GM12878 (cell line): ENCODE measurements around the gene ZNF652. TPM values are rescaled to one million over a fixed set of nuclear protein-coding genes. Genes with fewer than 3 reads are reported as not detected.

ENCODE experiments used
- ATAC-seq: fragments of 200-7000 bp; cut with Tn5 transposase; 3 replicates; pipeline ENCODE4 v1.9.1; 2020; ENCODE audit warnings: mild to moderate bottlenecking, moderate library complexity
- BruUV-seq: library from RNA; stranded (reverse); fragments of 400-500 nt; replicated peaks from 2 replicates; lab custom pipeline; 2021; lab: Mats Ljungman, UMichigan
- CTCF ChIA-PET: fragments of 300-600 bp; sonication (Branson Sonifier 250); formaldehyde crosslinking; extraction: SDS; loops from one replicate; lab custom pipeline; 2021; ENCODE audit warnings: inconsistent platforms; lab: Yijun Ruan, JAX
- POLR2A ChIA-PET: fragments of 350-600 bp; formaldehyde crosslinking; extraction: SDS; loops from one replicate; lab custom pipeline; 2021; ENCODE audit warnings: inconsistent platforms; lab: Charles Lee
- RAD21 ChIA-PET: fragments of 300-600 bp; sonication (Branson Sonifier 250); formaldehyde crosslinking; loops from one replicate; lab custom pipeline; 2023; ENCODE audit warnings: antibody characterized with exemption; ENCODE audit not compliant: unreplicated experiment; lab: Charles Lee
- SMC1A ChIA-PET: fragments of 300-600 bp; sonication (Branson Sonifier 250); formaldehyde crosslinking; loops from one replicate; lab custom pipeline; 2023; ENCODE audit not compliant: unreplicated experiment, uncharacterized antibody; lab: Charles Lee
- DNase-seq: peaks from one replicate; pipeline ENCODE4 v3.0.0-alpha.2; 2011; ENCODE audit warnings: low read depth, low spot score
- FAIRE-seq: peaks from 3 replicates; lab custom pipeline; 2011; peaks lifted over from hg19 to GRCh38; lab: Jason Lieb, UNC
- H2AFZ ChIP-seq: 2 replicates; pipeline ENCODE4 v1.6.0; 2011; ENCODE audit warnings: low read depth, low read length, control low read depth; ENCODE audit not compliant: control insufficient read depth
- H3K27ac ChIP-seq: 2 replicates; pipeline ENCODE4 v1.5.1; 2011; ENCODE audit warnings: control low read depth; ENCODE audit not compliant: control insufficient read depth, insufficient read depth
- H3K27me3 ChIP-seq, 2 experiments: replicated peaks in 1 of 2; 2 replicates each; pipeline versions ENCODE4 v1.6.0 to v1.6.1; 2011; ENCODE audit warnings: low read length in 1 of 2; ENCODE audit not compliant: control insufficient read depth in 2 of 2, insufficient read depth in 2 of 2
- H3K36me3 ChIP-seq, 2 experiments: 2 replicates each; pipeline ENCODE4 v1.5.1; 2011; ENCODE audit warnings: low read length in 1 of 2; ENCODE audit not compliant: control insufficient read depth in 2 of 2, insufficient read depth in 2 of 2
- H3K4me1 ChIP-seq: 2 replicates; pipeline ENCODE4 v1.6.1; 2011; ENCODE audit warnings: mild to moderate bottlenecking, low read length, moderate library complexity, mixed read lengths; ENCODE audit not compliant: control insufficient read depth, insufficient read depth
- H3K4me2 ChIP-seq: 2 replicates; pipeline ENCODE4 v1.6.0; 2011; ENCODE audit warnings: control low read depth; ENCODE audit not compliant: control insufficient read depth, insufficient read depth
- H3K4me3 ChIP-seq: fragments of 200-600 bp; sonication (generic); 2 replicates; pipeline ENCODE4 v1.5.1; 2016
- H3K79me2 ChIP-seq: 2 replicates; pipeline ENCODE4 v1.6.0; 2011; ENCODE audit warnings: low read length; ENCODE audit not compliant: control insufficient read depth, insufficient read depth
- H3K9ac ChIP-seq: 2 replicates; pipeline ENCODE4 v1.8.0; 2011; ENCODE audit warnings: low read length, control low read depth, mixed read lengths; ENCODE audit not compliant: control insufficient read depth, insufficient read depth
- H3K9me3 ChIP-seq: replicated peaks from 3 replicates; pipeline ENCODE4 v1.5.1; 2011; ENCODE audit warnings: mild to moderate bottlenecking, low read length; ENCODE audit not compliant: control insufficient read depth, insufficient read depth
- H4K20me1 ChIP-seq: 2 replicates; pipeline ENCODE4 v1.6.0; 2011; ENCODE audit not compliant: control insufficient read depth, insufficient read depth
- CEBPB ChIP-seq, 2 experiments: fragments of 150-350 bp in 1 of 2; IDR thresholded peaks; 2 replicates each; pipeline ENCODE4 v1.6.1; 2012 to 2014; ENCODE audit warnings: low read depth in 2 of 2, low read length in 2 of 2, borderline replicate concordance in 1 of 2, inconsistent platforms in 1 of 2
- DPF2 ChIP-seq: fragments of 450-650 bp; IDR thresholded peaks from 2 replicates; pipeline ENCODE4 v1.6.1; 2017; ENCODE audit warnings: mild to moderate bottlenecking
- ETV6 ChIP-seq, 2 experiments: fragments of 450-650 bp in 1 of 2; IDR thresholded peaks in 1 of 2; conservative IDR thresholded peaks in 1 of 2; 2 replicates each; pipeline ENCODE4 v1.6.1; 2014; ENCODE audit warnings: antibody characterized with exemption in 1 of 2, borderline replicate concordance in 1 of 2, low read depth in 1 of 2, mild to moderate bottlenecking in 1 of 2, moderate library complexity in 1 of 2
- MEF2A ChIP-seq: IDR thresholded peaks from 2 replicates; pipeline ENCODE4 v1.6.1; 2011; ENCODE audit warnings: low read depth, mild to moderate bottlenecking, low read length, moderate library complexity; ENCODE audit not compliant: insufficient read depth
- MTA3 ChIP-seq: IDR thresholded peaks from 2 replicates; pipeline ENCODE4 v1.6.1; 2012; ENCODE audit warnings: low read length, inconsistent platforms, borderline replicate concordance
- PBX3 ChIP-seq: IDR thresholded peaks from 2 replicates; pipeline ENCODE4 v1.6.1; 2011; ENCODE audit warnings: mild to moderate bottlenecking, low read depth, low read length, moderate library complexity; ENCODE audit not compliant: insufficient replicate concordance
- RELA ChIP-seq: fragments of 450-650 bp; IDR thresholded peaks from 2 replicates; pipeline ENCODE4 v1.8.0; 2014; ENCODE audit warnings: borderline replicate concordance; ENCODE audit not compliant: partially characterized antibody
- RELB ChIP-seq: fragments of 450-650 bp; IDR thresholded peaks from 2 replicates; pipeline ENCODE4 v1.6.1; 2017; ENCODE audit warnings: low read depth, mild to moderate bottlenecking, moderate library complexity
- RUNX3 ChIP-seq: IDR thresholded peaks from 2 replicates; pipeline ENCODE4 v1.6.1; 2012; ENCODE audit warnings: low read length, inconsistent platforms
- SPI1 ChIP-seq: IDR thresholded peaks from 2 replicates; pipeline ENCODE4 v1.6.1; 2011; ENCODE audit warnings: low read depth, mild to moderate bottlenecking, low read length, moderate library complexity, borderline replicate concordance; ENCODE audit not compliant: insufficient read depth
- WGBS: methylation state at CpG from one replicate; pipeline ENCODE4 v1.1.6; 2016; ENCODE audit warnings: low lambda C conversion rate; ENCODE audit not compliant: insufficient replicate concordance, insufficient coverage; ENCODE audit errors: missing lambda C conversion rate; 5-methylcytosine and 5-hydroxymethylcytosine counted together
- in situ Hi-C: fragments of 300-500 bp; cut with MboI; formaldehyde crosslinking; loops from 9 replicates; pipeline ENCODE4 v1.14.3; 2018; ENCODE audit warnings: mixed read lengths
- intact Hi-C: fragments of 100-400 bp; cut with micrococcal nuclease; formaldehyde crosslinking; loops from one replicate; pipeline ENCODE4 v1.14.2; 2022; ENCODE audit not compliant: unreplicated experiment
- polyA plus RNA-seq, 11 experiments: library from polyadenylated mRNA; depleted of rRNA in 4 of 11; unstranded in 6 of 11; stranded (reverse) in 5 of 11; fragments of >200 nt; fragmentation: Nextera tagmentation in 4 of 11; fragmentation: Illumina TruSeq in 1 of 11; extraction: Ambion mirVana in 4 of 11; extraction: Trizol in 1 of 11; gene quantifications; 1 replicate in 1 of 11; 2 replicates in 10 of 11; pipeline versions ENCODE4 v1.2.1 to v1.2.3, GENCODE V29; 2011 to 2016; ENCODE audit warnings: inconsistent platforms in 2 of 11, missing spikeins in 2 of 11, low read depth in 1 of 11
- total RNA-seq, 4 experiments: library from RNA; depleted of rRNA in 3 of 4; stranded (reverse); fragments of >200 nt in 3 of 4; fragmentation: Illumina TruSeq in 1 of 4; extraction: Trizol in 1 of 4; gene quantifications; 2 replicates each; pipeline versions ENCODE4 v1.2.1 to v1.2.3, GENCODE V29; 2013 to 2021
- TF ChIP-seq, protein P1 (sequence below): IDR thresholded peaks from 2 replicates; pipeline ENCODE4 v1.6.1; 2012; ENCODE audit warnings: low read depth, low read length, improper control_type of control experiment

ZNF652 gene
- total and polyA plus RNA-seq, 10 of the 15 experiments (the other 5 are each of a cell fraction or from before 2014, with no cell fraction given): 3.4 to 13.1 (median 8.7) TPM

DNA sequence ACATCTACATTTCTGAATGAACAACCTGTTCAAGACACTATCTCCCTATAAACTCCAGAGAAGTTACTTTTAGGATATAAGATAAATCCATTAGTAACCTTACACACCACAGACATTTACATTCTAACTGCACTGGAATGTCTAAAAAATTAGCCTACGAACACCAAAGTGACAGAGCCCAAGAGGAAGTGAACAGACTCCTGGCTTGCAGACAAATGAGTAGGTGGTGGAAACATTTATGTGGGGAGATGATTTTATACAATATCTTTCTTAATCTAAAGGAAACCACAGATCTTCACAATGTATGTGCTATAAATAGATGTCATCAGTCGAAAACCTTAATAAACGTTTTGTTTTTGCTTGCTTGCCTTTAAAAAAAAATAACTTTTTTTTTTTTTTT lies 18.8 kb downstream of the ZNF652 start:
- DNase-seq: no peak
- H4K20me1 ChIP-seq: no peaks in the 10 kb centered on the region
- in situ Hi-C loops: no loop called here
- TF ChIP-seq MTA3 (no peak), RUNX3 (peak; percentile 35; the same call in 1 of the 2 replicates), MEF2A (peak; percentile 65), SPI1 (peak; percentile 67; the same call in 1 of the 2 replicates)
- no peak overlapping the region for H3K9ac ChIP-seq
- H3K4me2 ChIP-seq: peak overlapping the region; percentile 77
- ChIA-PET SMC1A (interaction anchor here (1.0 to 7.6 kb wide), 6 partner anchors 11 to 27 kb away, joined by 3 to 78 read pairs (median 8); no protein-coding TSS in a partner anchor), RAD21 (interaction anchor here (1.2 to 4.7 kb wide), 4 partner anchors 8 to 56 kb away, joined by 3 to 27 read pairs (median 14); no protein-coding TSS in a partner anchor), POLR2A (interaction anchor here (0.6 to 1.5 kb wide), 3 partner anchors 19 to 336 kb away, joined by 3 to 5 read pairs (median 4); no protein-coding TSS in a partner anchor), CTCF (interaction anchor here (0.8 to 5.8 kb wide), 6 partner anchors 14 to 214 kb away, joined by 3 to 36 read pairs (median 16); no protein-coding TSS in a partner anchor)
- H3K4me1 ChIP-seq: peaks cover 32% of the 10 kb centered on the region
- no peaks in the 10 kb centered on the region for H3K9me3 ChIP-seq
- no peak for FAIRE-seq
- H3K36me3 ChIP-seq: no peaks in the 10 kb centered on the region
- H3K79me2 ChIP-seq: peaks cover 40% of the 10 kb centered on the region
- intact Hi-C loops: loop anchor here (2.0 kb wide), 2 partner anchors 18 to 446 kb away; partner anchors contain the start of gene KAT7
- WGBS: 16% methylated on average over 3 of the region's 3 CpGs
- peak overlapping the region; percentile 47 for H3K27ac ChIP-seq
- H3K4me3 ChIP-seq: no peak overlapping the region
- peak; percentile 28 for ATAC-seq
- no peaks in the 10 kb centered on the region for H3K27me3 ChIP-seq
- H2AFZ ChIP-seq: no peak overlapping the region
- no TSS peak for BruUV-seq

- no TSS peak for BruUV-seq
- ChIA-PET RAD21 (interaction anchor here (0.7 to 4.7 kb wide), 7 partner anchors 9 to 374 kb away, joined by 3 to 27 read pairs (median 7); no protein-coding TSS in a partner anchor), SMC1A (interaction anchor here (0.6 to 7.6 kb wide), 15 partner anchors 12 to 620 kb away, joined by 3 to 78 read pairs (median 4); no protein-coding TSS in a partner anchor), POLR2A (interaction anchor here (0.6 to 1.5 kb wide), 5 partner anchors 20 to 428 kb away, joined by 3 to 7 read pairs (median 4); no protein-coding TSS in a partner anchor), CTCF (interaction anchor here (0.5 to 5.8 kb wide), 8 partner anchors 15 to 664 kb away, joined by 3 to 36 read pairs (median 6); no protein-coding TSS in a partner anchor)
- no peak overlapping the region for H2AFZ ChIP-seq
- peak overlapping the region; percentile 77 for H3K4me2 ChIP-seq
- H4K20me1 ChIP-seq: no peaks in the 10 kb centered on the region
- H3K9ac ChIP-seq: no peak overlapping the region
- no peaks in the 10 kb centered on the region for H3K9me3 ChIP-seq
- DNase-seq: no peak
- H3K4me3 ChIP-seq: no peak overlapping the region
- in situ Hi-C loops: no loop called here
- WGBS: 0% methylated on average over 1 of the region's 1 CpG
- no peaks in the 10 kb centered on the region for H3K27me3 ChIP-seq
- peaks cover 25% of the 10 kb centered on the region for H3K4me1 ChIP-seq
- ATAC-seq: peak; percentile 68
- H3K27ac ChIP-seq: peak overlapping the region; percentile 47; the same call in 1 of the 2 replicates
- H3K79me2 ChIP-seq: peaks cover 41% of the 10 kb centered on the region
- intact Hi-C loops: loop anchor here (2.0 kb wide), 2 partner anchors 18 to 446 kb away; partner anchors contain the start of gene KAT7
- H3K36me3 ChIP-seq: no peaks in the 10 kb centered on the region
- FAIRE-seq: no peak
- peak; percentile 67; the same call in 1 of the 2 replicates for TF ChIP-seq RELB
- 0 out of 2 replicates have a peak, but pooled peaks have one; percentile 12 for TF ChIP-seq DPF2
- 0 out of 4 replicates have a peak, but pooled peaks of 1 of the 2 experiments have one; percentile 3 for TF ChIP-seq CEBPB (IDR thresholded peaks at IDR 0.05; ENCODE audit: borderline replicate concordance in 1 of 2, low read depth in 2 of 2, low read length in 2 of 2)
- TF ChIP-seq PBX3: no peak
- 0 out of 4 replicates have a peak, but pooled peaks of 1 of the 2 experiments have one; percentile 3 for TF ChIP-seq ETV6 (conservative IDR thresholded peaks at IDR 0.05 in 1 of 2, IDR thresholded peaks at IDR 0.05 in 1 of 2; ENCODE audit: borderline replicate concordance in 1 of 2, low read depth in 1 of 2)
- TF ChIP-seq, protein P1, sequence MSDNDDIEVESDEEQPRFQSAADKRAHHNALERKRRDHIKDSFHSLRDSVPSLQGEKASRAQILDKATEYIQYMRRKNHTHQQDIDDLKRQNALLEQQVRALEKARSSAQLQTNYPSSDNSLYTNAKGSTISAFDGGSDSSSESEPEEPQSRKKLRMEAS: no peak
- no peak for TF ChIP-seq RELA
- TF ChIP-seq SPI1: no peak
Measured at GRCh38 chr17:49342575-49342936, 19.5 kb downstream of the ZNF652 start.
